IMR-90 (cell line): ENCODE results near the gene ADARB2. TPM values are rescaled to one million over a fixed set of nuclear protein-coding genes. Genes with fewer than 3 reads are reported as not detected.

Experiments used
- ATAC-seq: fragments of 200-7000 bp; cut with Tn5 transposase; 2 replicates; pipeline ENCODE4 v1.9.1; 2020; ENCODE audit warnings: low read depth, mild to moderate bottlenecking, moderate library complexity
- BruUV-seq: library from RNA; stranded (reverse); fragments of 400-500 nt; replicated peaks from 2 replicates; lab custom pipeline; 2021; lab: Mats Ljungman, UMichigan
- CTCF ChIA-PET: fragments of 300-600 bp; formaldehyde crosslinking; extraction: SDS; loops from one replicate; lab custom pipeline; 2021; ENCODE audit warnings: antibody characterized with exemption; lab: Yijun Ruan, JAX
- POLR2A ChIA-PET: fragments of 300-600 bp; sonication (Branson Sonifier 250); formaldehyde crosslinking; loops from one replicate; lab custom pipeline; 2022; ENCODE audit warnings: antibody characterized with exemption; ENCODE audit not compliant: unreplicated experiment; lab: Charles Lee
- DNase-seq: peaks from one replicate; pipeline ENCODE4 v3.0.0; 2013
- H2AFZ ChIP-seq: replicated peaks from 2 replicates; pipeline ENCODE3; 2013; ENCODE audit warnings: low read length, mild to moderate bottlenecking; ENCODE audit not compliant: poor library complexity
- H2AK5ac ChIP-seq: 2 replicates; pipeline ENCODE4 v1.6.1; 2013; ENCODE audit warnings: low read depth, low read length, inconsistent platforms
- H2AK9ac ChIP-seq: replicated peaks from 2 replicates; pipeline ENCODE3; 2013; ENCODE audit warnings: mild to moderate bottlenecking, low read depth, low read length, moderate library complexity; ENCODE audit not compliant: poor library complexity
- H2BK120ac ChIP-seq: 2 replicates; pipeline ENCODE4 v1.6.1; 2013; ENCODE audit warnings: low read depth, low read length, inconsistent platforms
- H2BK15ac ChIP-seq: 3 replicates; pipeline ENCODE4 v1.6.1; 2013; ENCODE audit warnings: low read depth, low read length, inconsistent platforms
- H2BK20ac ChIP-seq: 2 replicates; pipeline ENCODE4 v1.6.1; 2013; ENCODE audit warnings: low read depth, mild to moderate bottlenecking, inconsistent platforms, low read length, moderate library complexity
- H2BK5ac ChIP-seq: 2 replicates; pipeline ENCODE4 v1.6.1; 2013; ENCODE audit warnings: mild to moderate bottlenecking, low read depth, low read length, inconsistent platforms; ENCODE audit not compliant: poor library complexity, severe bottlenecking
- H3K14ac ChIP-seq: replicated peaks from 2 replicates; pipeline ENCODE4 v1.6.1; 2013; ENCODE audit warnings: low read depth, low read length, inconsistent platforms
- H3K18ac ChIP-seq: 2 replicates; pipeline ENCODE4 v1.6.1; 2013; ENCODE audit warnings: low read depth, low read length, control low read depth
- H3K23ac ChIP-seq: 2 replicates; pipeline ENCODE4 v1.6.1; 2013; ENCODE audit warnings: low read depth, low read length, inconsistent platforms
- H3K27ac ChIP-seq: 2 replicates; pipeline ENCODE4 v1.5.1; 2013; ENCODE audit warnings: mild to moderate bottlenecking, control low read depth, low read length; ENCODE audit not compliant: insufficient read depth
- H3K27me3 ChIP-seq: 2 replicates; pipeline ENCODE4 v1.6.1; 2013; ENCODE audit warnings: low read length; ENCODE audit not compliant: control insufficient read depth, insufficient read depth
- H3K36me3 ChIP-seq: 2 replicates; pipeline ENCODE4 v1.6.1; 2013; ENCODE audit warnings: low read length, mixed read lengths; ENCODE audit not compliant: control insufficient read depth, insufficient read depth
- H3K4ac ChIP-seq: 2 replicates; pipeline ENCODE4 v1.6.1; 2013; ENCODE audit warnings: low read depth, low read length, inconsistent platforms
- H3K4me1 ChIP-seq: 2 replicates; pipeline ENCODE4 v1.6.1; 2013; ENCODE audit warnings: low read length, mixed read lengths; ENCODE audit not compliant: control insufficient read depth, insufficient read depth
- H3K4me2 ChIP-seq: 2 replicates; pipeline ENCODE4 v1.6.1; 2013; ENCODE audit warnings: low read depth, mild to moderate bottlenecking, control low read depth, low read length, moderate library complexity
- H3K4me3 ChIP-seq: 2 replicates; pipeline ENCODE4 v1.5.1; 2013; ENCODE audit warnings: low read depth, mild to moderate bottlenecking, control low read depth, low read length, moderate library complexity; ENCODE audit not compliant: insufficient read depth
- H3K56ac ChIP-seq: 2 replicates; pipeline ENCODE4 v1.6.1; 2013; ENCODE audit warnings: low read length, inconsistent platforms; ENCODE audit not compliant: insufficient read depth; ENCODE audit errors: extremely low read depth
- H3K79me1 ChIP-seq, 2 experiments: 2 replicates each; pipeline ENCODE4 v1.6.1; 2013; ENCODE audit warnings: low read length in 2 of 2, inconsistent platforms in 1 of 2, low read depth in 1 of 2
- H3K9ac ChIP-seq: 2 replicates; pipeline ENCODE4 v1.6.1; 2013; ENCODE audit warnings: low read depth, low read length, control low read depth
- H3K9me1 ChIP-seq: 2 replicates; pipeline ENCODE4 v1.6.1; 2013; ENCODE audit warnings: low read length, inconsistent platforms; ENCODE audit not compliant: insufficient read depth
- H3K9me3 ChIP-seq: 2 replicates; pipeline ENCODE4 v1.6.1; 2013; ENCODE audit warnings: low read length; ENCODE audit not compliant: control insufficient read depth, insufficient read depth
- H4K20me1 ChIP-seq: 2 replicates; pipeline ENCODE4 v1.6.1; 2013; ENCODE audit warnings: low read length, inconsistent platforms; ENCODE audit not compliant: insufficient read depth
- H4K5ac ChIP-seq: 2 replicates; pipeline ENCODE4 v1.6.1; 2013; ENCODE audit warnings: mild to moderate bottlenecking, low read depth, low read length, control low read depth
- H4K8ac ChIP-seq, 2 experiments: 2 replicates each; pipeline ENCODE4 v1.6.1; 2013; ENCODE audit warnings: low read depth in 2 of 2, low read length in 2 of 2, control low read depth in 1 of 2, inconsistent platforms in 1 of 2
- H4K91ac ChIP-seq: 2 replicates; pipeline ENCODE4 v1.6.1; 2013; ENCODE audit warnings: low read depth, low read length, inconsistent platforms; ENCODE audit not compliant: insufficient read depth
- FOS ChIP-seq: fragments of 150-350 bp; IDR thresholded peaks from 2 replicates; pipeline ENCODE4 v1.6.1; 2016; ENCODE audit warnings: low read depth, low read length
- MAFK ChIP-seq: IDR thresholded peaks from 2 replicates; pipeline ENCODE4 v1.6.1; 2012; ENCODE audit warnings: low read depth, low read length, improper control_type of control experiment
- MXI1 ChIP-seq: IDR thresholded peaks from 2 replicates; pipeline ENCODE4 v1.6.1; 2012; ENCODE audit warnings: low read depth, mild to moderate bottlenecking, low read length, moderate library complexity, borderline replicate concordance
- NFE2L2 ChIP-seq: fragments of 150-350 bp; IDR thresholded peaks from 2 replicates; pipeline ENCODE4 v1.6.1; 2016; ENCODE audit warnings: low read depth, mild to moderate bottlenecking, low read length
- RAD21 ChIP-seq: IDR thresholded peaks from 2 replicates; pipeline ENCODE4 v1.6.1; 2012; ENCODE audit warnings: low read length, improper control_type of control experiment
- RFX5 ChIP-seq: IDR thresholded peaks from 2 replicates; pipeline ENCODE4 v1.8.0; 2012; ENCODE audit warnings: low read depth, mild to moderate bottlenecking, low read length, moderate library complexity
- WGBS, 2 experiments: methylation state at CpG; one replicate each; pipeline versions ENCODE4 v1.1.5 to v1.1.7; 2013; ENCODE audit warnings: missing lambda C conversion rate in 2 of 2; ENCODE audit not compliant: insufficient read length in 1 of 2; ENCODE audit errors: extremely low coverage in 2 of 2; 5-methylcytosine and 5-hydroxymethylcytosine counted together
- dilution Hi-C: fragments of 300-500 bp; cut with HindIII; formaldehyde crosslinking; loops from one replicate; pipeline ENCODE4 v1.14.3; 2018; ENCODE audit warnings: low sequenced_read_pairs; ENCODE audit not compliant: unreplicated experiment
- in situ Hi-C: fragments of 300-500 bp; cut with MboI; formaldehyde crosslinking; loops from 3 replicates; pipeline ENCODE4 v1.14.3; 2019; ENCODE audit warnings: low sequenced_read_pairs, inconsistent platforms, mixed read lengths
- intact Hi-C: fragments of 100-400 bp; cut with micrococcal nuclease; formaldehyde crosslinking; loops from 2 replicates; pipeline ENCODE4 v1.10.0; 2022
- polyA plus RNA-seq, 3 experiments: library from polyadenylated mRNA; depleted of rRNA; stranded (reverse); fragments of >200 nt; gene quantifications; 2 replicates each; pipeline ENCODE4 v1.2.3, GENCODE V29; 2012; ENCODE audit warnings: low replicate concordance in 1 of 3
- total RNA-seq: library from RNA; depleted of rRNA; stranded (reverse); fragments of >200 nt; gene quantifications from 2 replicates; pipeline ENCODE4 v1.2.3, GENCODE V29; 2012
- TF ChIP-seq, protein P1 (sequence below): fragments of 150-350 bp; IDR thresholded peaks from 2 replicates; pipeline ENCODE4 v1.6.1; 2017; ENCODE audit warnings: mild to moderate bottlenecking, antibody characterized with exemption, low read length, low read depth

The ADARB2 gene
- total and polyA plus RNA-seq, 2 of the 4 experiments (the other 2 are of a cell fraction) = not detected

DNA sequence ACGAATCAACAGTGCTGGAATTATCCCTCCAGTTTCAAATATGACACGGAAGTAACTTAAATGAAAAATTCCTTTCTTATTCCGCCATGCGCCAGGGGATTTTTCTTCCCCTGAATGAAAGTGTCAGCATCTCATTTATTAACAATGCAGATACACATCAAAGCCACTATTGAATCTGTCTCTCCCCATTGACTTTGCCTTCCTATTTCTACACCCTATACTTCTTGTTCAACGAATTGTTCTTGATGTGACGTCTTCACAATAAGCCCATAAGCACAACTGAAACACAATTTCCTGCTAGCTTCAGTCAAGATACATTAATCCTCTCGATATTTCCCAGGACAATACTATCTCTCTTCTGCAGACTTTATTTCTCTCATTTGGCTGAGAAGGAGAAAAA, 253.5 kb downstream of the ADARB2 start:
- TF ChIP-seq RAD21 (no peak), MAFK (no peak), FOS (no peak), RFX5 (no peak), NFE2L2 (no peak), MXI1 (no peak)
- TF ChIP-seq, protein P1, sequence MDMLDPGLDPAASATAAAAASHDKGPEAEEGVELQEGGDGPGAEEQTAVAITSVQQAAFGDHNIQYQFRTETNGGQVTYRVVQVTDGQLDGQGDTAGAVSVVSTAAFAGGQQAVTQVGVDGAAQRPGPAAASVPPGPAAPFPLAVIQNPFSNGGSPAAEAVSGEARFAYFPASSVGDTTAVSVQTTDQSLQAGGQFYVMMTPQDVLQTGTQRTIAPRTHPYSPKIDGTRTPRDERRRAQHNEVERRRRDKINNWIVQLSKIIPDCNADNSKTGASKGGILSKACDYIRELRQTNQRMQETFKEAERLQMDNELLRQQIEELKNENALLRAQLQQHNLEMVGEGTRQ = no peak
- POLR2A ChIA-PET = no interaction called here
- ATAC-seq (no peak), DNase-seq (no peak)
- Histone ChIP-seq H3K4me1 (no peaks in the 10 kb centered on the region), H2AFZ (no peak overlapping the region), H4K20me1 (no peaks in the 10 kb centered on the region), H2BK15ac (no peak overlapping the region), H2AK5ac (no peak overlapping the region), H4K8ac (no peak overlapping the region), H3K4ac (no peak overlapping the region), H3K56ac (no peak overlapping the region), H3K18ac (no peak overlapping the region), H3K79me1 (no peaks in the 10 kb centered on the region), H3K14ac (no peak overlapping the region), H2BK20ac (no peak overlapping the region), H3K27ac (no peak overlapping the region), H3K9ac (no peak overlapping the region), H2AK9ac (no peak overlapping the region), H2BK5ac (no peak overlapping the region), H3K4me2 (no peak overlapping the region), H4K5ac (no peak overlapping the region), H2BK120ac (no peak overlapping the region), H3K9me3 (peaks cover 27% of the 10 kb centered on the region), H3K36me3 (no peaks in the 10 kb centered on the region), H3K9me1 (no peaks in the 10 kb centered on the region), H3K23ac (no peak overlapping the region), H3K4me3 (no peak overlapping the region), H4K91ac (no peak overlapping the region), H3K27me3 (no peaks in the 10 kb centered on the region)
- dilution Hi-C loops = no loop called here
- WGBS, 2 experiments = no CpG with 5 or more reads among the region's 7 CpGs
- in situ Hi-C loops = no loop called here
- intact Hi-C loops = no loop called here
- BruUV-seq = no TSS peak
- CTCF ChIA-PET = no interaction called here
